Measurements from ENCODE around the gene MAGI3.

MAGI3 gene

DNA sequence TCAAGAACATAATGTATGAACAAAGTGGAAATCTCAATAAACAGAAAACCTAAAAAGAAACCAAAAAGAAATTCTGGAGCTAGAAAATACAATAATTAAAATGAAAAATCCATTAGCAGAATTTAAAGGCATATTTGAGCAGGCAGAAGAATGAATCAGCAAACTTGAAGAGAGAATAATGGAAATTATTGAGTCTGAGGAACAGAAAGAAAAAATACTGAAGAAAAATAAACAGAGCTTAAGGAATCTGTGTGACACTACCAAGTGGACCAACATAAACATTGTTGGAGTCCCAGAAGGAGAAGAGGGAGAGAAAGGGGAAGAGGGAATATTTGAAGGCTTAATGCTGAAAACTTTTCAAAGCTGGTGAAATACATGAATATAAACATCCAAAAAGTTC lies 54.5 kb downstream of the MAGI3 start:
- TF ChIP-seq, protein P1, sequence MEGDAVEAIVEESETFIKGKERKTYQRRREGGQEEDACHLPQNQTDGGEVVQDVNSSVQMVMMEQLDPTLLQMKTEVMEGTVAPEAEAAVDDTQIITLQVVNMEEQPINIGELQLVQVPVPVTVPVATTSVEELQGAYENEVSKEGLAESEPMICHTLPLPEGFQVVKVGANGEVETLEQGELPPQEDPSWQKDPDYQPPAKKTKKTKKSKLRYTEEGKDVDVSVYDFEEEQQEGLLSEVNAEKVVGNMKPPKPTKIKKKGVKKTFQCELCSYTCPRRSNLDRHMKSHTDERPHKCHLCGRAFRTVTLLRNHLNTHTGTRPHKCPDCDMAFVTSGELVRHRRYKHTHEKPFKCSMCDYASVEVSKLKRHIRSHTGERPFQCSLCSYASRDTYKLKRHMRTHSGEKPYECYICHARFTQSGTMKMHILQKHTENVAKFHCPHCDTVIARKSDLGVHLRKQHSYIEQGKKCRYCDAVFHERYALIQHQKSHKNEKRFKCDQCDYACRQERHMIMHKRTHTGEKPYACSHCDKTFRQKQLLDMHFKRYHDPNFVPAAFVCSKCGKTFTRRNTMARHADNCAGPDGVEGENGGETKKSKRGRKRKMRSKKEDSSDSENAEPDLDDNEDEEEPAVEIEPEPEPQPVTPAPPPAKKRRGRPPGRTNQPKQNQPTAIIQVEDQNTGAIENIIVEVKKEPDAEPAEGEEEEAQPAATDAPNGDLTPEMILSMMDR (conservative IDR thresholded peaks at IDR 0.05; ENCODE audit: low read depth, low read length): no peak

DNA sequence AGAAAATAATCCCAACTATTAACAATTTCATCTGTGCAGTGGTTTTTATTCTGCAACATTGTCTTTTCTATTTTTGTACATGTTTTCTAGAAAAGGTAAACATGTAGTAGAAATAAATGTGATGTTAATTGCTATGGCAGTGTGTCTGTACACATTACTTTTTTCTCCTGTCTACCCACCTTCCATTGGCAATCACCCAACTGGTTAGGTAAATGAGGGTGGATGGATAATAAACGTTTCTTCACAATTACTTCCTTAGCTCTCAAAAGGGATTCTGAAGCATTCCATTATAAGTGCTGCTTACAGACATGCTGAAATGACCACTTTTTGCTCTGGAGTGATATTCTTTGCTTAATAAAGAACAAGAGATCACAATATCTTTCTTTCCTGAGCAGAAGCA lies 61.4 kb downstream of the MAGI3 start:
- DNase-seq (ENCODE audit: low read depth): no peak
- TF ChIP-seq, protein P1 (conservative IDR thresholded peaks at IDR 0.05; ENCODE audit: low read depth, low read length): no peak
- no peak overlapping the region for H3K4me3 ChIP-seq (ENCODE audit: low read length)

More for the DNA sequence above, 54.5 kb downstream of the MAGI3 start:
- H3K4me3 ChIP-seq (ENCODE audit: low read length): no peak overlapping the region
- no peak for DNase-seq (ENCODE audit: low read depth)

DNA sequence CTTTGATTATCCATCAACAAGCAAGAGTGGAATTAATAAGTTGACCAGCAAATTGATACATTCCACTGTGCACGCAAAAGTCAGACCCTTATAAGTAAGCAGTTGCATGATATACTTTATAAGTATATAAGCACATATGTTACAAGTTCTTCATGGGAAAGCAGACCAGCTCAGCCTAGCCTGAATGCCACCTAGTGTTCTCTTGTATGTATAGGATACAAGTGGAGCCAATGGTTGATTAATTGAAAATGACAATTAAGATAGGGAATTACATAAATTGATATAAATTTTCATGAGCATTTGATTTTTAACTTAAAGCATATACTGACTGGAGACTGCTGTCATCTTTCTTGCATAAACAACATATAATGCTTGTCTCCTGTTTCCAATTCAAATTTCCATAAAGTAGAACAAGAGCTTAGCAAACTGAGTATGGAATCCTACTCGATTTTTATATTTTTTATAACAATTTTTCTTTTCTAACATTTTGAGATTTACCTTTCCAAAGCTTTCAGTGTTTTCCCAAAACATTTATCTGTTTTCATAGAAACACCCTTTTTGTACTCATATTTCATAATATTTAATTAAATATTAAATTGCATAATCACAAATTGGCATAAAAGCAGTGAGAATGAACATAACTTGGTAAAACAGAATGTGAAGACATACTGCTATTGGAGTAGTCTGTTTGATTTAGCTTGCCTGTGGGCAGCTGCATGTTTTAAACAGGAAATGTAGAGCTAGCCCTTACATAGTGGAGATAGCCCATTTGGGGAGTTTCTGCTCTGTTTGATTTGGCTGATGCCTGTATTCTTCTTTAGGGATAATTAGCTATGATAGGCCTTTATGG lies 62.8 kb downstream of the MAGI3 start:
- no peak overlapping the region for H3K4me3 ChIP-seq (ENCODE audit: low read length)
- DNase-seq (ENCODE audit: low read depth): no peak
- TF ChIP-seq, protein P1 (conservative IDR thresholded peaks at IDR 0.05; ENCODE audit: low read depth, low read length): peak; percentile 71

DNA sequence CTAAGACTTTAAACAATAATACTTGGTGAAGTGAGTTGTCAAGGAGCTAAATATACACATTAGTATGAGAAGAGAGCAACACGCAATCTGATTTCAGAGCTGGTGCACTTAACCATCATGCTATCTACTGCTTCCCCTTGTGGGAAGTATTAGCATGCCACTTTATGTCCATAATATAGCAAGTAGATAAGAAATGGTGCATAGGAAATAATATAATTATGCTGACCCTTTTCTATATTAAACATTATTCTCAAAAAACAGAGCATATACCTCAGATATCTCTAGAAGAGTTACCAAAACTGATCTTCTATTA lies 63.4 kb downstream of the MAGI3 start:
- DNase-seq (ENCODE audit: low read depth): no peak
- H3K4me3 ChIP-seq (ENCODE audit: low read length): no peak overlapping the region
- TF ChIP-seq, protein P1 (conservative IDR thresholded peaks at IDR 0.05; ENCODE audit: low read depth, low read length): no peak

DNA sequence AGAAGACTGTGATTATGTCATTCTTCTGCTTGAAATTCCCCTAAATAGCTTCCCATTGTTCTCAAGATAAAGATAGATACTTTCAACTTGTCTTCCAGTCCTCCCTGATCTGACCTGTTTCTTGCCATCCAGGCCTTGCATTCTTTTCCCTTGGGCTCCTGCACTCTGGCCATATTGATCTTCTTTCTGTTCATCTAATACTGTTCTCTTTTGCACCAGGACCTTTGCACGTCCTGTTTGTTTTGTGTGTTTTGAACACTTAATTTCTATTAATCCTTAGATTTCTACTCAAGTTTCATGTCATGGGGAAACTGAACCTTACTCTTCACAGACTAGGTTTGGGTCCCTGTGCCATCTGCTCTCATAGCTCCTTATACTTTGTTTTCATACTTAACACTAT lies 65.1 kb downstream of the MAGI3 start:
- DNase-seq (ENCODE audit: low read depth): no peak
- TF ChIP-seq, protein P1 (conservative IDR thresholded peaks at IDR 0.05; ENCODE audit: low read depth, low read length): no peak
- no peak overlapping the region for H3K4me3 ChIP-seq (ENCODE audit: low read length)

DNA sequence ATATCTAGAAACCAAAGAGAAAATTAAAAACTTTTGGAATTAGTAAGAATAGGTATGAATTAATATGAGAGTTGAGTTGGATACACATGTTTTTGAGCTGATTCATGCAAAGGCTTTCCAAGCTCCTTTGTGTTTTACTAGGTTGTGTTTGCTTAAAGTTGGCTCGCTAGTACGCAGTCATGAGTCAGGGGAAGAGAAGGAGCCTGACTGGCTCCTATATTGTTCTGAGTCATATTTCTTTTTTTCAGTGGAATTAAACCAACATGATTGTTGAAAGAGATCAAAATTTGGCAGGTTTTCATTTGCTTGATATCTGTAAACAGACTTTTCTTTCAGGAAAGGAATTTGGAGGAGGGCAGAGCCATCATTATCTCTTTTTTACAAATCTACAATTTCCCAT lies 66.7 kb downstream of the MAGI3 start:
- DNase-seq (ENCODE audit: low read depth): peak; percentile 93
- TF ChIP-seq, protein P1 (conservative IDR thresholded peaks at IDR 0.05; ENCODE audit: low read depth, low read length): no peak
- peak overlapping the region; percentile 11 for H3K4me3 ChIP-seq (ENCODE audit: low read length)

DNA sequence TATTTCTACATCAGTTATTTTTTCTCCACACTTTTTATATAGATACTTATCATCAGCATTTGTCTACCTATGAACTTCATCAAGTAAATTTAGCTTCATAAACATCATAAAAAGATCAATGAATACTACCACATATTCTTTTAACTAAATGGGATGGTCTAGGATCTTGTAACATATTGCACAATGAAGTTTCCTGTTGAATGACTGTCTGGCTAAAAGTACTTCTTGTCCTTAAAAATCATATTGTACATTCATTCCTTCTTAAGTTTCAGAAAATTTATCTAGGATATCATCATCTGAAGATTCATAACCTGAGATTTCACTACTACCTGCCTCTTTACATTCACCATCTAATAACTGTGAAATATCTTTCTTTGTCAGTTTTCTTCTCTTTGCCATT lies 69.0 kb downstream of the MAGI3 start:
- DNase-seq (ENCODE audit: low read depth): no peak
- TF ChIP-seq, protein P1 (conservative IDR thresholded peaks at IDR 0.05; ENCODE audit: low read depth, low read length): no peak

More for the DNA sequence above, 69.0 kb downstream of the MAGI3 start:
- no peak overlapping the region for H3K4me3 ChIP-seq (ENCODE audit: low read length)
